DND-41 (cell line): Measurements from ENCODE around the gene MAB21L4.

Source experiments
- ATAC-seq: fragments of 200-7000 bp; cut with Tn5 transposase; 3 replicates; pipeline ENCODE4 v1.9.1; 2021; ENCODE audit warnings: low read depth; ENCODE audit not compliant: insufficient read depth
- DNase-seq: peaks from one replicate; pipeline ENCODE4 v3.0.0-alpha.2; 2020
- H2AFZ ChIP-seq: 2 replicates; pipeline ENCODE4 v1.6.0; 2012; ENCODE audit warnings: low read depth, low read length
- H3K27ac ChIP-seq: 2 replicates; pipeline ENCODE4 v1.5.1; 2012; ENCODE audit warnings: low read length, inconsistent platforms
- H3K27me3 ChIP-seq: fragments of 200-600 bp; sonication (generic); 2 replicates; pipeline ENCODE4 v1.6.0; 2012; ENCODE audit warnings: low read length, mild to moderate bottlenecking, inconsistent platforms; ENCODE audit not compliant: insufficient read depth, poor library complexity
- H3K36me3 ChIP-seq: 2 replicates; pipeline ENCODE4 v1.5.1; 2012; ENCODE audit warnings: low read length, inconsistent platforms; ENCODE audit not compliant: insufficient read depth
- H3K4me1 ChIP-seq: 2 replicates; pipeline ENCODE4 v1.5.1; 2012; ENCODE audit warnings: mild to moderate bottlenecking, low read length; ENCODE audit not compliant: insufficient read depth
- H3K4me2 ChIP-seq: 2 replicates; pipeline ENCODE4 v1.6.0; 2012; ENCODE audit warnings: mild to moderate bottlenecking, moderate library complexity, low read length, inconsistent platforms; ENCODE audit not compliant: insufficient read depth
- H3K4me3 ChIP-seq, 2 experiments: fragments of 200-600 bp in 1 of 2; shearing (Covaris generic) in 1 of 2; 2 replicates each; pipeline ENCODE4 v1.5.1; 2012 to 2016; ENCODE audit warnings: inconsistent platforms in 2 of 2, low read length in 2 of 2, mild to moderate bottlenecking in 2 of 2, low read depth in 1 of 2, moderate library complexity in 1 of 2
- H3K79me2 ChIP-seq: 2 replicates; pipeline ENCODE4 v1.6.0; 2012; ENCODE audit warnings: low read length, inconsistent platforms; ENCODE audit not compliant: insufficient read depth
- H3K9ac ChIP-seq: 2 replicates; pipeline ENCODE4 v1.6.0; 2012; ENCODE audit warnings: low read depth, mild to moderate bottlenecking, inconsistent platforms, low read length, moderate library complexity
- H3K9me3 ChIP-seq: 2 replicates; pipeline ENCODE4 v1.5.1; 2012; ENCODE audit warnings: low read length, moderate library complexity, mild to moderate bottlenecking, inconsistent platforms; ENCODE audit not compliant: insufficient read depth, severe bottlenecking
- H4K20me1 ChIP-seq: 2 replicates; pipeline ENCODE4 v1.6.0; 2012; ENCODE audit warnings: low read length; ENCODE audit not compliant: insufficient read depth
- CTCF ChIP-seq: IDR thresholded peaks from 2 replicates; pipeline ENCODE4 v1.5.1; 2012; ENCODE audit warnings: borderline replicate concordance, low read length, moderate library complexity, mild to moderate bottlenecking; ENCODE audit not compliant: poor library complexity, severe bottlenecking; ENCODE audit errors: extremely low read depth
- EZH2 ChIP-seq: IDR thresholded peaks from 3 replicates; pipeline ENCODE4 v1.6.1; 2012; ENCODE audit warnings: borderline replicate concordance, low read depth, mild to moderate bottlenecking, moderate library complexity, low read length, inconsistent platforms; ENCODE audit not compliant: severe bottlenecking

The MAB21L4 gene

DNA sequence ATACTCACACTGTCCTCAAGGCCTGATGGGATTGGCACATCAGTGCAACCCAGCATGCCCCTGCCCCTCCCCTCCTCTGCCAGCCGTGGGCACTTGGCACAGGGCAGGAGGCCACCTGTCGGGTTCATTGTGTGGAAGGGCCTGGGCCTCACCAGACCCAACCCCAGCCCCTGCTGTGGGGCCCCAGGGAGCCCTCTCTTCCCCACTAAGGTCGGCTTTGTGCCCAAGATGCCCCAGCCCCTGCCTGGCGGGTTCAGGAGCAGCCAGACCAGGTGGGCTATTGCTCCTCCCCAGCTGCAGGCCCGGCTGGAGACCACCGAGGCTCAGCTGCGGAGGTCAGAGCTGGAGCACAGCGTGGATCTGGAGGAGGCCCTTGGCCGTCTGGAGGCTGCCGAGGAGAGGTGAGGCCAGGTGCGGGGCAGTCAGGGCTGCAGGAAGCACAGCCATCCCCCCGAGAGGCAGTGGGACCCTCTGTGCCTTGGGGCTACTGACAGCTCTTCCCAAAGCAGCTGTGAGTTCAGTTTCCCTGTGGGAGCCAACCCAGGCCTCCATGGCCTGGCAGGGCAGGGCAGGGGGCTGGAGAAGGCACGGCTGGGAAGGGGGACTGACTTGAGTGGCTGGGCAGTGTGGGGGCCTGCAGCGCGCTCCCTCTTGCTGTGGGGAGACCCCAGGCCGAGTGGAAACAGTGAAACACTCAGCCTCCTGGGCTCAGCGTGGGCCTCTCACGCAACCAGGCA lies 26.5 kb upstream of the MAB21L4 start:
- no peak overlapping the region for H3K4me2 ChIP-seq
- no peak overlapping the region for H2AFZ ChIP-seq
- DNase-seq (no peak), ATAC-seq (no peak)
- H3K4me1 ChIP-seq = no peaks in the 10 kb centered on the region
- no peaks in the 10 kb centered on the region for H3K79me2 ChIP-seq
- H3K4me3 ChIP-seq = no peak overlapping the region
- TF ChIP-seq CTCF (no peak), EZH2 (no peak)
- no peaks in the 10 kb centered on the region for H3K36me3 ChIP-seq
- H3K27me3 ChIP-seq = no peaks in the 10 kb centered on the region
- H3K9ac ChIP-seq = no peak overlapping the region
- H3K27ac ChIP-seq = no peak overlapping the region
- peaks cover 5% of the 10 kb centered on the region; the same call in 1 of the 2 replicates for H4K20me1 ChIP-seq
- no peaks in the 10 kb centered on the region for H3K9me3 ChIP-seq

- Histone ChIP-seq H3K27ac (no peak overlapping the region), H3K27me3 (no peaks in the 10 kb centered on the region), H3K36me3 (no peaks in the 10 kb centered on the region), H3K4me1 (no peaks in the 10 kb centered on the region), H3K4me3 (no peak overlapping the region), H4K20me1 (peaks cover 5% of the 10 kb centered on the region; the same call in 1 of the 2 replicates), H3K79me2 (no peaks in the 10 kb centered on the region), H3K9ac (no peak overlapping the region), H3K4me2 (no peak overlapping the region), H3K9me3 (no peaks in the 10 kb centered on the region), H2AFZ (no peak overlapping the region)
- ATAC-seq = no peak
- no peak for TF ChIP-seq EZH2
- no peak for TF ChIP-seq CTCF
- DNase-seq = no peak
Measured at GRCh38 chr2:240921995-240922244, 26.0 kb upstream of the MAB21L4 start.

GRCh38 chr2:240921311-240921994 lies 25.5 kb upstream of the MAB21L4 start:
- H3K9ac ChIP-seq = no peak overlapping the region

More at GRCh38 chr2:240921311-240921994, 25.5 kb upstream of the MAB21L4 start:
- Histone ChIP-seq H3K4me1 (no peaks in the 10 kb centered on the region), H3K36me3 (no peaks in the 10 kb centered on the region), H4K20me1 (peaks cover 5% of the 10 kb centered on the region; the same call in 1 of the 2 replicates), H3K27me3 (no peaks in the 10 kb centered on the region), H3K9me3 (no peaks in the 10 kb centered on the region), H3K27ac (no peak overlapping the region), H2AFZ (no peak overlapping the region), H3K4me2 (no peak overlapping the region), H3K79me2 (no peaks in the 10 kb centered on the region), H3K4me3 (no peak overlapping the region)
- ATAC-seq (no peak), DNase-seq (no peak)
- TF ChIP-seq CTCF (no peak), EZH2 (no peak)
